Smooth muscle cell (in vitro differentiated cells): ENCODE measurements around the gene VAC14. TPM values are rescaled to one million over a fixed set of nuclear protein-coding genes. Genes with fewer than 3 reads are reported as not detected.
A peak's percentile ranks its signal among the peaks of the same experiment; 100 is the strongest.

Experiments
- DNase-seq: peaks from one replicate; lab custom pipeline; 2025; ENCODE audit not compliant: unreplicated experiment; lab: John Stamatoyannopoulos, UW
- H2AFZ ChIP-seq: fragments of 200-600 bp; sonication (generic); 2 replicates; pipeline ENCODE4 v1.6.0; 2016; ENCODE audit warnings: antibody characterized with exemption, low read depth, mild to moderate bottlenecking
- H3F3A ChIP-seq: fragments of 200-600 bp; sonication (generic); 2 replicates; pipeline ENCODE4 v1.6.0; 2017; ENCODE audit warnings: antibody characterized with exemption, low read depth
- H3K27ac ChIP-seq: fragments of 200-600 bp; sonication (generic); 2 replicates; pipeline ENCODE4 v1.5.1; 2016; ENCODE audit warnings: low read depth, mild to moderate bottlenecking
- H3K27me3 ChIP-seq: fragments of 200-600 bp; sonication (generic); 2 replicates; pipeline ENCODE4 v1.6.1; 2016; ENCODE audit warnings: low read depth, mild to moderate bottlenecking
- H3K36me3 ChIP-seq: fragments of 200-600 bp; sonication (generic); 2 replicates; pipeline ENCODE4 v1.5.1; 2016; ENCODE audit warnings: low read depth
- H3K4me1 ChIP-seq: fragments of 200-600 bp; sonication (generic); 2 replicates; pipeline ENCODE4 v1.5.1; 2016; ENCODE audit warnings: low read depth
- H3K4me2 ChIP-seq: fragments of 200-600 bp; sonication (generic); 2 replicates; pipeline ENCODE4 v1.6.0; 2016; ENCODE audit warnings: mild to moderate bottlenecking
- H3K4me3 ChIP-seq: fragments of 200-600 bp; sonication (generic); 2 replicates; pipeline ENCODE4 v1.5.1; 2016; ENCODE audit warnings: mild to moderate bottlenecking
- H3K79me2 ChIP-seq: fragments of 200-600 bp; sonication (generic); 2 replicates; pipeline ENCODE4 v1.6.0; 2016; ENCODE audit warnings: low read depth, mild to moderate bottlenecking
- H3K9ac ChIP-seq: fragments of 200-600 bp; sonication (generic); 2 replicates; pipeline ENCODE4 v1.6.0; 2016; ENCODE audit warnings: low read depth
- H3K9me3 ChIP-seq: fragments of 200-600 bp; sonication (generic); replicated peaks from 2 replicates; pipeline ENCODE4 v1.5.1; 2016; ENCODE audit warnings: low read depth
- H4K20me1 ChIP-seq: fragments of 200-600 bp; sonication (generic); 2 replicates; pipeline ENCODE4 v1.6.0; 2016; ENCODE audit warnings: low read depth
- CTCF ChIP-seq: fragments of 200-600 bp; sonication (generic); IDR thresholded peaks from 2 replicates; pipeline ENCODE4 v1.5.1; 2017; ENCODE audit warnings: borderline replicate concordance, mild to moderate bottlenecking, antibody characterized with exemption; ENCODE audit not compliant: insufficient read depth, poor library complexity, severe bottlenecking
- WGBS: methylation state at CpG from one replicate; pipeline ENCODE4 v1.1.7; 2016; ENCODE audit warnings: low lambda C conversion rate; 5-methylcytosine and 5-hydroxymethylcytosine counted together
- polyA plus RNA-seq: library from polyadenylated mRNA; unstranded; fragments of >200 nt; fragmentation: Nextera tagmentation; extraction: Ambion mirVana; gene quantifications from 2 replicates; pipeline ENCODE4 v1.2.1, GENCODE V29; 2016
- total RNA-seq: library from RNA; depleted of rRNA; stranded (reverse); fragments of >200 nt; gene quantifications from 2 replicates; pipeline ENCODE4 v1.2.3, GENCODE V29; 2014

Gene VAC14
- total and polyA plus RNA-seq, 2 experiments from 2014 or later = 27.9 to 52.3 TPM

- TF ChIP-seq CTCF = no peak
- no peak overlapping the region for H2AFZ ChIP-seq
Observed at GRCh38 chr16:70715055-70715858, 85.7 kb downstream of the VAC14 start.

GRCh38 chr16:70714581-70715054 is 86.3 kb downstream of the VAC14 start:
- no peaks in the 10 kb centered on the region for H3K27me3 ChIP-seq
- no peaks in the 10 kb centered on the region for H3K36me3 ChIP-seq
- WGBS = 69% methylated on average over 10 of the region's 10 CpGs
- no peaks in the 10 kb centered on the region for H3K9me3 ChIP-seq
- H3K4me1 ChIP-seq = peaks cover 19% of the 10 kb centered on the region
- no peak overlapping the region for H3K4me3 ChIP-seq
- no peaks in the 10 kb centered on the region for H3F3A ChIP-seq
- peak overlapping the region; percentile 47 for H3K4me2 ChIP-seq
- no peak for TF ChIP-seq CTCF
- no peak overlapping the region for H2AFZ ChIP-seq
- no peaks in the 10 kb centered on the region for H4K20me1 ChIP-seq
- H3K27ac ChIP-seq = peak overlapping the region; percentile 43
- DNase-seq = no peak
- no peak overlapping the region for H3K9ac ChIP-seq
- H3K79me2 ChIP-seq = no peaks in the 10 kb centered on the region

More at GRCh38 chr16:70715055-70715858, 85.7 kb downstream of the VAC14 start:
- Histone ChIP-seq H3F3A (no peaks in the 10 kb centered on the region), H3K79me2 (no peaks in the 10 kb centered on the region), H3K9me3 (no peaks in the 10 kb centered on the region), H3K9ac (no peak overlapping the region), H3K36me3 (no peaks in the 10 kb centered on the region), H3K27ac (peak overlapping the region; percentile 43), H4K20me1 (no peaks in the 10 kb centered on the region), H3K27me3 (no peaks in the 10 kb centered on the region), H3K4me3 (no peak overlapping the region), H3K4me1 (peaks cover 19% of the 10 kb centered on the region), H3K4me2 (peak overlapping the region; percentile 47)
- 61% methylated on average over 23 of the region's 23 CpGs for WGBS
- DNase-seq = peak; percentile 71

- no peak for TF ChIP-seq CTCF
- no peaks in the 10 kb centered on the region for H4K20me1 ChIP-seq
- H3K27me3 ChIP-seq = no peaks in the 10 kb centered on the region
- H3K9ac ChIP-seq = no peak overlapping the region
- H3F3A ChIP-seq = no peaks in the 10 kb centered on the region
- H3K4me3 ChIP-seq = no peak overlapping the region
- peaks cover 20% of the 10 kb centered on the region for H3K4me1 ChIP-seq
- no peaks in the 10 kb centered on the region for H3K9me3 ChIP-seq
- 65% methylated on average over 10 of the region's 10 CpGs for WGBS
- no peak for DNase-seq
- H3K79me2 ChIP-seq = no peaks in the 10 kb centered on the region
- H2AFZ ChIP-seq = no peak overlapping the region
- H3K4me2 ChIP-seq = peak overlapping the region; percentile 64
- peak overlapping the region; percentile 43 for H3K27ac ChIP-seq
- H3K36me3 ChIP-seq = no peaks in the 10 kb centered on the region
Observed at GRCh38 chr16:70713824-70714223, 87.1 kb downstream of the VAC14 start.
